ENCODE measurements around the gene NDUFV1. TPM values are rescaled to one million over a fixed set of nuclear protein-coding genes. Genes with fewer than 3 reads are reported as not detected.

Gene NDUFV1
- total RNA-seq, 4 donors from 2014 or later = 75.6 to 207 (median 142) TPM

DNA sequence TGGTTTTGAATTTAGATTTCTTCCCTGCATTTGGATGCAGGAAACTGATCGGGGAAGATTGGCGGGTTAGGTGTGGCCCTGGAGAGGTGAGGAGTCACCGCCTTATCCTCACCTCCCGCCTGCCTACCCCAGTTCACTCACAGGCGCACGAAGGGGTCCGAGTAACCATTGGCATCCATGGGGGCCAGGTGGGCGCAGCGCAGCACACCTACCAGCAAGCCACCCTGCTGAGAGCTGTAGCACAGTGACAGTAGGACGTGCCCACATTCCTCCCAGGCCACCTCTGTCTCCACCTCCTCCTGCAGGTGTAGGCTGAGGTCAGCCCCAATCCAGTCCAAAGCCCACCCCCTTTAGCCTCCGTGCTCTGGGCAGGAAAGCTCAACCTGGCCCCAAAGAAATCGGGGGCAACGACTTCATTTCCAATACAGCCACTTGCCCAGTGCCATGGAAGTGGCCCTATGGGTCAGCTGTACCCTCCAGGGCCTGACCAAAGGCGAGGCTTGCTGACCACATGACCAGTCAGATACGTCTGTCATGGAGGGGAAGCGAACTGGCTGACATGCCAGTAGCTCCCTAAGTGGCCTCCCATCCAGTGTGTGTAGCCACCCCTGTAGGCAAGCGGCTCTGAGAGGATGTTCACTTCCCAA lies 6.7 kb downstream of the NDUFV1 start:
- TF ChIP-seq CTCF (IDR thresholded peaks at IDR 0.05) = no peak
- no peak for TF ChIP-seq POLR2A (IDR thresholded peaks at IDR 0.05)
- no peak for DNase-seq
- intact Hi-C loops (cut with DNase I; ENCODE audit: low total_unique reads) = no loop called here
- Histone ChIP-seq H3K27ac (no peak overlapping the region), H3K36me3 (no peaks in the 10 kb centered on the region), H3K4me1 (no peaks in the 10 kb centered on the region), H3K27me3 (no peaks in the 10 kb centered on the region), H3K9me3 (no peaks in the 10 kb centered on the region), H3K4me3 (peak overlapping the region in 1 of 2 donors; percentile 28)

DNA sequence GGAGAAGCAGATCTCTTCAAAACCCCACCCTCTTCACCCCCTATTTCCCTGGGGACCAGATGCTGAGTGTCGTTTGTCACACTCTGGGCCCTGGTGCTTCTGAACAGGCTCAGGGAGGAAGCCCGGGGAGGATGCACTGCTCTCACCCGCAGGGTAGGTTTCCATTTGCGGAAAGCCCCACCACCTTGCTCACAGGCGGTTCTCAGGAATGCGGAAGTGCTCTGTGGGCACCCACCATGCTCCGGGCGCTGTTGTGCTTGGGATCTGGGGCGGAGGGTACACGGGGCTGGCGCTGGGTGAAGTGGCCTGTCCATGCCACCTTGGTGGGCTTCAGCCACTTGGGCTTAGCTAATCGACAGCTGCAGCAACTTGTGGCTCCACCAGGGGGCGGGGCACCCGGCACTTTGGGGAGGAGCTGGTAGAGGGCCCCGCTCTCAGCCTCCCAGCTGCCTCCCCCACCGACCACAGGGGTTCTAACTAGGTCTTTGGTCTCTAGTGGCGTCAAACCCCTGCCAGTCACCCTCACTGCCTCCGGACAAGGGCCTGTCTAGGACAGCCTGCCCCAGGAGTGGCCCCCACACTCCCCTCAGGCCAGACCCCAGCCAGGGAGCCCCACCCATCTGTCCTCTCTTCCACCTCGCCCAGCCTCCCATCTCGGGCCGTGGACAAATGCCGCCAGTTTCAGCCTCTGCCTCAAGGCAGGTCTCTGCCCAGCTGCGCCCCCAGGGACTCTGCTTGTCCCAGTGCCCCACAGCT lies 7.4 kb downstream of the NDUFV1 start:
- H3K27ac ChIP-seq = no peak overlapping the region
- no peaks in the 10 kb centered on the region for H3K27me3 ChIP-seq
- intact Hi-C loops (cut with DNase I; ENCODE audit: low total_unique reads) = no loop called here
- peak; percentile 51 to 52 for DNase-seq
- no peaks in the 10 kb centered on the region for H3K36me3 ChIP-seq
- no peaks in the 10 kb centered on the region for H3K9me3 ChIP-seq
- peak overlapping the region; percentile 9 to 28 for H3K4me3 ChIP-seq
- no peak for TF ChIP-seq POLR2A (IDR thresholded peaks at IDR 0.05)
- TF ChIP-seq CTCF (IDR thresholded peaks at IDR 0.05) = peak; percentile 41 to 65 (median 51)
- no peaks in the 10 kb centered on the region for H3K4me1 ChIP-seq

- no peaks in the 10 kb centered on the region for H3K9me3 ChIP-seq
- no peak overlapping the region for H3K27ac ChIP-seq
- no peaks in the 10 kb centered on the region for H3K27me3 ChIP-seq
- intact Hi-C loops (cut with DNase I; ENCODE audit: low total_unique reads) = no loop called here
- no peaks in the 10 kb centered on the region for H3K36me3 ChIP-seq
- peak in 1 of 2 donors; percentile 24 for DNase-seq
- H3K4me3 ChIP-seq = no peak overlapping the region
- no peak for TF ChIP-seq CTCF (IDR thresholded peaks at IDR 0.05)
- no peaks in the 10 kb centered on the region for H3K4me1 ChIP-seq
Measured at GRCh38 chr11:67614730-67615714, 8.3 kb downstream of the NDUFV1 start.

- Histone ChIP-seq H3K9me3 (no peaks in the 10 kb centered on the region), H3K4me1 (no peaks in the 10 kb centered on the region), H3K4me3 (no peak overlapping the region), H3K27me3 (no peaks in the 10 kb centered on the region), H3K27ac (no peak overlapping the region), H3K36me3 (no peaks in the 10 kb centered on the region)
- TF ChIP-seq CTCF (IDR thresholded peaks at IDR 0.05) = no peak
- no peak for TF ChIP-seq POLR2A (IDR thresholded peaks at IDR 0.05)
- intact Hi-C loops (cut with DNase I; ENCODE audit: low total_unique reads) = no loop called here
- no peak for DNase-seq
Measured at GRCh38 chr11:67615728-67616430, 9.1 kb downstream of the NDUFV1 start.
